Thoracic aorta (tissue), 2 donors: Measurements from ENCODE around the gene SCAND1. TPM values are rescaled to one million over a fixed set of nuclear protein-coding genes. Genes with fewer than 3 reads are reported as not detected.

Experiments
- ATAC-seq: fragments of 150-250 bp; one replicate; pipeline ENCODE4 v1.8.0; 2017; ENCODE audit warnings: low read depth; ENCODE audit not compliant: insufficient number of reproducible peaks, low FRiP score
- DNase-seq: peaks from one replicate; pipeline ENCODE4 v3.0.0-alpha.2; 2020; ENCODE audit warnings: low spot score
- H3K27ac ChIP-seq, 2 donors: fragments of 200-600 bp; sonication (generic); 1 replicate in 1 of 2; 2 replicates in 1 of 2; pipeline ENCODE4 v1.5.1; 2016; ENCODE audit warnings: mild to moderate bottlenecking in 2 of 2, moderate library complexity in 2 of 2
- H3K27me3 ChIP-seq: fragments of 200-600 bp; sonication (generic); replicated peaks from 2 replicates; pipeline ENCODE4 v1.6.0; 2016; ENCODE audit warnings: mild to moderate bottlenecking; ENCODE audit not compliant: insufficient read depth
- H3K36me3 ChIP-seq: fragments of 200-600 bp; sonication (generic); one replicate; pipeline ENCODE4 v1.5.1; 2016
- H3K4me1 ChIP-seq, 2 donors: fragments of 200-600 bp; sonication (generic); 1 replicate in 1 of 2; 2 replicates in 1 of 2; pipeline versions ENCODE4 v1.5.1 to v1.6.0; 2016; ENCODE audit warnings: low read depth in 2 of 2, mild to moderate bottlenecking in 1 of 2; ENCODE audit not compliant: control insufficient read depth in 1 of 2
- H3K4me3 ChIP-seq: fragments of 200-600 bp; sonication (generic); 2 replicates; pipeline ENCODE4 v1.5.1; 2016; ENCODE audit warnings: mild to moderate bottlenecking
- H3K9me3 ChIP-seq: fragments of 200-600 bp; sonication (generic); 2 replicates; pipeline ENCODE4 v1.5.1; 2016
- total RNA-seq, 2 donors: library from RNA; depleted of rRNA; stranded (reverse); fragments of >200 nt; gene quantifications; one replicate each; pipeline versions ENCODE4 v1.1.0 to v1.2.3, GENCODE V29; 2016
- TF ChIP-seq, protein P1 (sequence below): fragments of 200-600 bp; sonication (generic); IDR thresholded peaks from one replicate; pipeline ENCODE4 v1.5.1; 2019; ENCODE audit warnings: antibody characterized with exemption

The SCAND1 gene
- total RNA-seq, 2 donors from 2014 or later = 42.3 to 87.2 TPM

DNA sequence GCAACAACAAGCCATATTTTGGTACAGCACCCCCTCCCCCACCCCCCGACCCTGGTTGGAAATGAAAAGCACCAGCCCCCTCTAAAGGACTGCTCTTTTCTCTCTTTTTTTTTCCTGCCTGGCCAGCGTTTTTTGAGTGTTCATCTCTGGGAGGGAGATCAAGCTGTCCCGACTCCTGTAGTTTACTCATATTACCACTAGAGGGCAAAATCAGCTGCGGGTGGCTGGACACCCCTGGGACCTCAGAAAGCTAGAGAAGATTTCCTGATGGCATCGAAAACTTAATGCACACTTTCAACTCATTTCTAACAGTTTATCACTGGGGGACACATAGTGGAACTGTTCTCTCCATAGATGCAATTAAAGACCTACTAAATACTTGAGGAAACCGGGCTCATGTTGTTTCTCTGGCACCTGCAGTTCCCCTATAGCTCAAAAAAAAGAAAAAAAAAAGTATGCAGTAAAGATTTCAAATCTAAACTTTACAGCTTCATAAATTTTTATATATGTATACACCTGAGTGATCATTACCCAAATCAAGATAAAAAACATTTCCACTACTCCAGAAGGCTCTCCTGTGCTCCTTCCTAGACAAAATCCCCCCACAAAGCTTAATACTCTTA, 38.5 kb upstream of the SCAND1 start:
- Histone ChIP-seq H3K27ac (no peak overlapping the region), H3K9me3 (no peaks in the 10 kb centered on the region), H3K27me3 (no peaks in the 10 kb centered on the region), H3K4me3 (peak overlapping the region; percentile 34), H3K36me3 (no peaks in the 10 kb centered on the region), H3K4me1 (no peaks in the 10 kb centered on the region)
- DNase-seq (no peak), ATAC-seq (no peak)
- TF ChIP-seq, protein P1, sequence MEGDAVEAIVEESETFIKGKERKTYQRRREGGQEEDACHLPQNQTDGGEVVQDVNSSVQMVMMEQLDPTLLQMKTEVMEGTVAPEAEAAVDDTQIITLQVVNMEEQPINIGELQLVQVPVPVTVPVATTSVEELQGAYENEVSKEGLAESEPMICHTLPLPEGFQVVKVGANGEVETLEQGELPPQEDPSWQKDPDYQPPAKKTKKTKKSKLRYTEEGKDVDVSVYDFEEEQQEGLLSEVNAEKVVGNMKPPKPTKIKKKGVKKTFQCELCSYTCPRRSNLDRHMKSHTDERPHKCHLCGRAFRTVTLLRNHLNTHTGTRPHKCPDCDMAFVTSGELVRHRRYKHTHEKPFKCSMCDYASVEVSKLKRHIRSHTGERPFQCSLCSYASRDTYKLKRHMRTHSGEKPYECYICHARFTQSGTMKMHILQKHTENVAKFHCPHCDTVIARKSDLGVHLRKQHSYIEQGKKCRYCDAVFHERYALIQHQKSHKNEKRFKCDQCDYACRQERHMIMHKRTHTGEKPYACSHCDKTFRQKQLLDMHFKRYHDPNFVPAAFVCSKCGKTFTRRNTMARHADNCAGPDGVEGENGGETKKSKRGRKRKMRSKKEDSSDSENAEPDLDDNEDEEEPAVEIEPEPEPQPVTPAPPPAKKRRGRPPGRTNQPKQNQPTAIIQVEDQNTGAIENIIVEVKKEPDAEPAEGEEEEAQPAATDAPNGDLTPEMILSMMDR = peak; percentile 84

DNA sequence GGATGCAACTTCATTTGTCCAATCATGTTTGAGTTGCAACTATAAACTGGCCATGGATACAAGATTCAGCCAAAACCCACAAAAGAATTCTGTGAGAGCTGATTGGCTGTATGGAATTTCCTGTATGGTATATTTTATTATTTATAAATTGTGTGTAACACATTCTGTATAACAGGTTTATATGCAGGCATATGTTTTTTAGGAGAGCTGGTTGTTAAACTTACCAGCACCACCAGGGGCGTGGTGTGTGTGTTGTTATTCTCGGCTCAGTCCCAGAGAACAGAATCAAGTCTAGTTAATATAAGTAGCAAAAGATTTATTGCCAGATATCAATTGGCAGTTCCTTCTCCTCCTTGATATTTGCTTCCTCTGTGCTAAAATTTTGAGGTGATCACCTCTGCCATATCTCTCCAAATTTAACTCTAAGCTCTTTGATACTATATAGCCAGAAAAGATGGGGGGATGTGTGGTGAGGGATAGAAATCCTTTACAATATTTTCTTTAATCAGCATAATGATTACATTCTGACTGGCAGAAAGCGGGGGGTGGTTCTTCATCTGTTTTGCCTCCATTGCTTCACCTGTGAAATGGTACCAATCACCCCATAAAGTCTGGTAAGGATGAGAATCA, 37.0 kb upstream of the SCAND1 start:
- Histone ChIP-seq H3K4me1 (no peaks in the 10 kb centered on the region), H3K27ac (no peak overlapping the region), H3K36me3 (no peaks in the 10 kb centered on the region), H3K27me3 (no peaks in the 10 kb centered on the region), H3K9me3 (no peaks in the 10 kb centered on the region), H3K4me3 (no peak overlapping the region)
- no peak for ATAC-seq
- DNase-seq = no peak
- TF ChIP-seq, protein P1 = peak; percentile 40

DNA sequence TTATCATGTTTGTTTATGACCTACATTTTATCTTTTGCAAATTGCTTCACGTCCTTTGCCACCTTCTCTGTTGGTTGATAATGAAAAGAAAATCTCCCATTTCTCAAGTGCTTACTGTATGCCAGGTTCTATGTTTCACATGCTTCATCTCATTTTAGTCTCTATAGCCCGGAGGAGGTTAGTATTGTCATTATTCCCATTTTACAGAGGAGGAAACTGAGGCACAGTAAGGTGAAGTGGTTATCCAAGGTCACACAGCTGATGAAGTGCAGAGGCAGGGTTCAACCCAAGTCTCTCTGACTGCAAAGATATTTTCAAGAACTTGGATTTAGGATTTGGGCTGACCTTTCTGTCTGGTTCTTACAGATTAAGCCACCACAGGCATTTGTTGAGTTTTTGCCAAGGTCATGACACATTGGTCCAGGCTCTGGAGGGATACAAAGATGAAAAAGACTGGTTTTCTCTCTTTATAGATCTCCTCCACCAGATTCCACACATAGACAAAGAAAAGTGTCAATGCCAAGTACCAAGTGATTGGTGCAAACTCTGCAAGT, 34.7 kb upstream of the SCAND1 start:
- no peaks in the 10 kb centered on the region for H3K9me3 ChIP-seq
- TF ChIP-seq, protein P1 = no peak
- H3K36me3 ChIP-seq = no peaks in the 10 kb centered on the region
- H3K27me3 ChIP-seq = no peaks in the 10 kb centered on the region
- no peak overlapping the region for H3K4me3 ChIP-seq
- H3K27ac ChIP-seq = no peak overlapping the region
- H3K4me1 ChIP-seq = no peaks in the 10 kb centered on the region
- DNase-seq (no peak), ATAC-seq (no peak)

GRCh38 chr20:35985806-35986205, 31.5 kb upstream of the SCAND1 start:
- TF ChIP-seq, protein P1 = no peak
- DNase-seq (no peak), ATAC-seq (no peak)
- no peaks in the 10 kb centered on the region for H3K27me3 ChIP-seq
- no peak overlapping the region for H3K27ac ChIP-seq
- H3K9me3 ChIP-seq = no peaks in the 10 kb centered on the region
- H3K36me3 ChIP-seq = no peaks in the 10 kb centered on the region
- H3K4me3 ChIP-seq = no peak overlapping the region
- no peaks in the 10 kb centered on the region for H3K4me1 ChIP-seq

DNA sequence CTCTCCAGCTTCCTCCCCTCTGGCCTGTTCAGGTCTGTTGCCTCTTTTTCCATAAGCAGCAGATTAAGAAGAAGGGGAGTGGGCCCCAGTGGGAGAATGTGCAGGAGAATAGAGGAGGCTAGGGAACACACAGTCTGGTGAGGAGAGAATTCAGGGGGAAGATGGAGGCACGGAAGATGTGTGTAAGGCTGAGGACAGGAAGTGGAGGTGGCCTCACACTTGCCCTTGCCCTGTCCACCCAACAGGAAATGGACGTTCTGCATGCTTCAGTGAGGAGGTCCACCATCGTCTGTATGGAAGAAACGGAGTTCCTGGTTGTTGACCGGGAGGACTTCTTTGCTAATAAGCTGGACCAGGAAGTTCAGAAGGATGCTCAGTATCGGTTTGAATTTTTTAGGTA, 30.1 kb upstream of the SCAND1 start:
- ATAC-seq (no peak), DNase-seq (no peak)
- TF ChIP-seq, protein P1 = no peak
- H3K27me3 ChIP-seq = no peaks in the 10 kb centered on the region
- H3K36me3 ChIP-seq = no peaks in the 10 kb centered on the region
- H3K4me1 ChIP-seq = no peaks in the 10 kb centered on the region
- H3K27ac ChIP-seq = no peak overlapping the region
- no peak overlapping the region for H3K4me3 ChIP-seq
- H3K9me3 ChIP-seq = no peaks in the 10 kb centered on the region
